Coronary artery (tissue), 2 donors: ENCODE data around the gene ADAMTSL3.

Experiments
- DNase-seq: peaks from one replicate; pipeline ENCODE4 v3.0.0-alpha.2; 2017; ENCODE audit warnings: low spot score
- H3K27ac ChIP-seq, 2 donors: fragments of 200-600 bp; sonication (generic); one replicate each; pipeline ENCODE4 v1.5.1; 2016 to 2019
- H3K4me3 ChIP-seq: fragments of 200-600 bp; sonication (generic); 2 replicates; pipeline ENCODE4 v1.5.1; 2016; ENCODE audit warnings: mild to moderate bottlenecking, moderate library complexity
- CTCF ChIP-seq: fragments of 200-600 bp; sonication (generic); IDR thresholded peaks from one replicate; pipeline ENCODE4 v1.5.1; 2019; ENCODE audit warnings: antibody characterized with exemption

Gene ADAMTSL3

DNA sequence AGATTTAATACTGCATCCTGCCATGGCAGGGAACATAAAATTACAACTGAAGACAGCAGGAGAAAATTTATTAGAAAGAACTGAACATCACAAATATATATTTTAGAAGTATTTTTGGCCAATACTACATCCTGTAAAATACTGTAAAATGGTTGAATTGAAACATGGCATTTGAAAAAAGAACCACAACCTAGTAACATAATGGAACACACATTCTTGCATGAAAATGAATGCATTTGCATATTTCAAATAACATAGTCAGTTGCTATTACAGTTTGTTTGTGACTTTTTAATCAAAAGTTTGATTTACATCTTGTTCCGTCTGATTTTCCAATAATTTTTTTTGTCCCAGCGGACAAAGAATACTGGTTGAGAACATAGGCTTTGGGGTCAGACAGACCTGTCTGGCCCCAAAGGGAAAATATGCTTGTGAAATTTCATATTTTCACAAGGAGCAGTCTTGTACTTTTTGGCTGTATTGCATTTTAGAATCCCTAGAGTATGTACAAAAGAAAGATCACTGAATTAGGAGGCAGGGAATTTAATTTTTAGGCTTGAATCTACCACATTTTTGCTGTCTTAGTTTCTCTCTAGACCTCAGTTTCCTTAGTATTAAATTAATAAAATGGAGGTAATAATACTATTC is 268.8 kb downstream of the ADAMTSL3 start:
- Histone ChIP-seq H3K4me3 (no peak overlapping the region), H3K27ac (no peak overlapping the region)
- no peak for DNase-seq
- TF ChIP-seq CTCF = no peak

DNA sequence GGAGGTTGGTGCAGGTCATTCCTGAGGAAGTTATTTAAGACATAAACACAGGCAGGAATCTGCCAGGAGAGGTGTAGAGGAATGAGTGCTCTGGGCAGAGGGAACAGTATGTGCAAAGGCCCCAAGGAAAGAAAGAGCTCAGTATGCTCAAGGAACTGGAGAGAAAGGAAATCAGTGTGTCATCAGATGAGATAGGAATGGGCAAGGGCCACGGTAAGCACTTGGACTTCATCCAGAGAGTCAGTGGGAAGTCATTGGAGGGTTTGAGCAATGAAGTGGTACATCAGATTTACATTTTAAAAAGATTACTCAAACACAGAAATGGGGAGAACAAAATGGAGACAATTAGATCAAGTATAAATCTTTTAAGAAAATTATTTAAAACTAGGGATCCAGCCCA is 272.2 kb downstream of the ADAMTSL3 start:
- Histone ChIP-seq H3K4me3 (no peak overlapping the region), H3K27ac (no peak overlapping the region)
- no peak for TF ChIP-seq CTCF
- DNase-seq = no peak

DNA sequence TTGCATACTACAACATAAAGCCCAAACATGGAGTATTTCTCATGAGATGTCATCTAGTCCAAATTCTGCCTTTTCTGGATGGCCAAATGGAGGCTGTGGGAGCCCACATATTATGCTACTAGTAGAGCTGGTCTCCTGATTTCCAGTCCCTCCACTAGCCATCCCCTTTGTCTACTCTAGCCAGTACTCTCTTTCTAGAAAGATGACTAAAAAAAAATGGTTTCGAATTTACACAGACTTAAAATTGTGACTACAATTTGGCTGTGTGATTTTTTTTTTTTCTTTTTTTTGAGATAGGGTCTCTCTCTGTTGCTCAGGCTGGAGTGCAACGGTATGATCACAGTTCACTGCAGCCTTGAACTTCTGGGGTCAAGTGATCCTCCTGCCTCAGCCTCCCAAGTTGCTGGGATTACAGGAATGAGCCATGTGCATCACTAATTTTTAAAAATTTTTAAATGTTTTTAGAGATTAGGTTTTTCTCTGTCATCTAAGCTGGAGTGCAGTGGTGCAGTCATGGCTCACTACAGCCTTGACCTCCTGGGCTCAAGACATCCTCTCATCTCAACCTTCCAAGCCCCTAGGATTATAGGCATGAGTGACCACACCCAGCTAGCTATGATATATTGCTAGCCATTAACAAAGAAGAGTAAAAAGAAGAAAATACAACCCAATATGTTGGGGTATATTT is 273.9 kb downstream of the ADAMTSL3 start:
- no peak for DNase-seq
- Histone ChIP-seq H3K27ac (no peak overlapping the region), H3K4me3 (no peak overlapping the region)
- no peak for TF ChIP-seq CTCF

DNA sequence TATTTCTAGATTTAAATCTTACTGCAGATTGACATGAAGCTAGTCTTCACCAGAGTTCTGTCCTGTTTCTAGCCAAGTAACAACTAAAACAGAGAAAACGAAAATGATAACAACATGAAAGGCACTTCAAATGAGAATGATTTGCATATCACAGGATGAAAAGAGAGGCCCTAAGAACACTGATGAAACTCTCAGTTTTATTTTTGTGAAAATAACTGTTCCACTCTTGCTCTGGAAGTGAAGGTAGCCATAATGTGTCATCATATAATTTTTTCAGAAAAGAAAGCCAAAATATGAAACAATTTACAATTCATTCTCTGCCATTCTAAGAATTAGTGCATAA is 274.4 kb downstream of the ADAMTSL3 start:
- no peak for DNase-seq

GRCh38 chr15:83928878-83929418 is 275.0 kb downstream of the ADAMTSL3 start:
- DNase-seq = no peak
- no peak for TF ChIP-seq CTCF
- Histone ChIP-seq H3K27ac (no peak overlapping the region), H3K4me3 (no peak overlapping the region)

More for the DNA sequence above, 274.4 kb downstream of the ADAMTSL3 start:
- no peak for TF ChIP-seq CTCF
- Histone ChIP-seq H3K27ac (no peak overlapping the region), H3K4me3 (no peak overlapping the region)

DNA sequence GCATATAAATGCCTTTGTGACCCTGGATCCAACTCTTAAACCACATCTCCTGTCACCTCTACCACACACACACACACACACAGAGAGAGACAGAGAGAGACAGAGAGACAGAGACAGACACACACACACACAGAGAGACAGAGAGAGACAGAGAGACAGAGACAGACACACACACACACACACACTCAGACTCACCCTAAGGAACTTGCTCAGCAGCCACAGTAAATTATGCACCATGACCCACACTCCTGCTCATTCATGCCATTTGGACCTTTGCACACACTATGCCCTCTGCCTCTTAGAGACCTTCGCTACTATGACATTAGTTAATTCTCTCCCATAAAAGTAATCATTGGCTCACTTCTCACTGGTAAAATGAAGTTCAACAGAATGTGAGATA is 275.7 kb downstream of the ADAMTSL3 start:
- H3K27ac ChIP-seq = no peak overlapping the region

More for the DNA sequence above, 275.7 kb downstream of the ADAMTSL3 start:
- TF ChIP-seq CTCF = no peak
- no peak overlapping the region for H3K4me3 ChIP-seq
- DNase-seq = no peak
